ENCODE results near the gene EFEMP2.

The EFEMP2 gene

GRCh38 chr11:65885231-65885630 is 12.6 kb upstream of the EFEMP2 start:
- TF ChIP-seq Cebpa-rat (IDR thresholded peaks at IDR 0.05): no peak
- Histone ChIP-seq H3K27me3 (no peaks in the 10 kb centered on the region), H3K4me3 (no peak overlapping the region), H3K9me3 (replicated peaks in 1 of 11) (no peaks in the 10 kb centered on the region), H3K4me1 (peaks cover 72 to 83% (median 81%) of the 10 kb centered on the region in 10 experiments), H3K4me2 (peak overlapping the region; percentile 60 to 98 (median 95)), H3K36me3 (peaks cover 45 to 60% (median 50%) of the 10 kb centered on the region in 11 experiments), H3K9ac (peak overlapping the region in 9 of 11 experiments; percentile 12 to 97 (median 35); a peak in 14 of 22 replicates), H4K20me1 (peaks cover 0 to 58% (median 28%) of the 10 kb centered on the region in 11 experiments; a peak in 16 of 22 replicates), H3K27ac (no peak overlapping the region; a peak in 1 of 22 replicates)

- no peaks in the 10 kb centered on the region for H3K27me3 ChIP-seq
- H3K4me1 ChIP-seq: peaks cover 72 to 83% (median 81%) of the 10 kb centered on the region in 10 experiments
- H3K9ac ChIP-seq: peak overlapping the region in 8 of 11 experiments; percentile 12 to 97 (median 34); a peak in 11 of 22 replicates
- no peak overlapping the region; a peak in 1 of 22 replicates for H3K27ac ChIP-seq
- peak overlapping the region; percentile 60 to 98 (median 95) for H3K4me2 ChIP-seq
- H4K20me1 ChIP-seq: peaks cover 0 to 58% (median 28%) of the 10 kb centered on the region in 11 experiments; a peak in 16 of 22 replicates
- H3K9me3 ChIP-seq (replicated peaks in 1 of 11): no peaks in the 10 kb centered on the region
- TF ChIP-seq Cebpa-rat (IDR thresholded peaks at IDR 0.05): no peak
- H3K4me3 ChIP-seq: no peak overlapping the region; a peak in 1 of 20 replicates
- H3K36me3 ChIP-seq: peaks cover 45 to 60% (median 50%) of the 10 kb centered on the region in 11 experiments
Observed at GRCh38 chr11:65884716-65885092, 12.1 kb upstream of the EFEMP2 start.

- 0 out of 22 replicates have a peak overlapping the region, but pooled peaks of 1 of the 11 experiments have one; percentile 4 for H3K27ac ChIP-seq
- TF ChIP-seq Cebpa-rat (IDR thresholded peaks at IDR 0.05): no peak
- H3K36me3 ChIP-seq: peaks cover 45 to 60% (median 50%) of the 10 kb centered on the region in 11 experiments
- peak overlapping the region in 9 of 11 experiments; percentile 23 to 98 (median 79); a peak in 15 of 22 replicates for H3K4me2 ChIP-seq
- H3K4me1 ChIP-seq: peaks cover 68 to 83% (median 78%) of the 10 kb centered on the region in 10 experiments
- H3K9ac ChIP-seq: peak overlapping the region in 6 of 11 experiments; percentile 1 to 43 (median 22); a peak in 3 of 22 replicates
- no peaks in the 10 kb centered on the region for H3K27me3 ChIP-seq
- H4K20me1 ChIP-seq: peaks cover 0 to 58% (median 28%) of the 10 kb centered on the region in 11 experiments; a peak in 16 of 22 replicates
- H3K4me3 ChIP-seq: no peak overlapping the region
- H3K9me3 ChIP-seq (replicated peaks in 1 of 11): no peaks in the 10 kb centered on the region
Observed at GRCh38 chr11:65883786-65884715, 11.5 kb upstream of the EFEMP2 start.

GRCh38 chr11:65883058-65883761 is 10.6 kb upstream of the EFEMP2 start:
- H3K27ac ChIP-seq: no peak overlapping the region
- peaks cover 0 to 58% (median 28%) of the 10 kb centered on the region in 11 experiments; a peak in 16 of 22 replicates for H4K20me1 ChIP-seq
- no peak for TF ChIP-seq Cebpa-rat (IDR thresholded peaks at IDR 0.05)
- H3K9ac ChIP-seq: 0 out of 22 replicates have a peak overlapping the region, but pooled peaks of 1 of the 11 experiments have one; percentile 1
- peaks cover 45 to 60% (median 50%) of the 10 kb centered on the region in 11 experiments for H3K36me3 ChIP-seq
- H3K9me3 ChIP-seq (replicated peaks in 1 of 11): no peaks in the 10 kb centered on the region
- no peaks in the 10 kb centered on the region for H3K27me3 ChIP-seq
- H3K4me1 ChIP-seq: peaks cover 64 to 86% (median 81%) of the 10 kb centered on the region in 10 experiments
- H3K4me2 ChIP-seq: no peak overlapping the region
- H3K4me3 ChIP-seq: no peak overlapping the region

GRCh38 chr11:65882120-65883057 is 9.8 kb upstream of the EFEMP2 start:
- Histone ChIP-seq H3K4me1 (peaks cover 59 to 84% (median 77%) of the 10 kb centered on the region in 10 experiments), H3K27me3 (no peaks in the 10 kb centered on the region), H3K9me3 (replicated peaks in 1 of 11) (no peaks in the 10 kb centered on the region), H3K4me3 (no peak overlapping the region), H3K36me3 (peaks cover 45 to 60% (median 50%) of the 10 kb centered on the region in 11 experiments), H3K4me2 (peak overlapping the region; percentile 68 to 94 (median 88); a peak in 20 of 22 replicates), H4K20me1 (peaks cover 0 to 56% (median 28%) of the 10 kb centered on the region in 11 experiments; a peak in 15 of 22 replicates), H3K27ac (peak overlapping the region in 1 of 11 experiments; percentile 51; a peak in 2 of 22 replicates), H3K9ac (peak overlapping the region in 7 of 11 experiments; percentile 6 to 57 (median 49); a peak in 3 of 22 replicates)
- TF ChIP-seq Cebpa-rat (IDR thresholded peaks at IDR 0.05): no peak

- Histone ChIP-seq H3K27me3 (no peaks in the 10 kb centered on the region), H3K9me3 (replicated peaks in 1 of 11) (no peaks in the 10 kb centered on the region), H3K27ac (peak overlapping the region in 8 of 11 experiments; percentile 2 to 58 (median 34); a peak in 13 of 22 replicates), H3K4me3 (peak overlapping the region in 2 of 10 experiments; percentile 7 to 54; a peak in 1 of 20 replicates), H3K4me2 (peak overlapping the region; percentile 68 to 94 (median 88)), H4K20me1 (peaks cover 0 to 43% (median 22%) of the 10 kb centered on the region in 11 experiments; a peak in 15 of 22 replicates), H3K36me3 (peaks cover 35 to 46% (median 39%) of the 10 kb centered on the region in 11 experiments), H3K4me1 (peaks cover 45 to 81% (median 65%) of the 10 kb centered on the region in 10 experiments), H3K9ac (peak overlapping the region in 9 of 11 experiments; percentile 6 to 57 (median 38); a peak in 12 of 22 replicates)
- no peak for TF ChIP-seq Cebpa-rat (IDR thresholded peaks at IDR 0.05)
Observed at GRCh38 chr11:65880844-65881421, 8.3 kb upstream of the EFEMP2 start.

GRCh38 chr11:65880027-65880426 is 7.4 kb upstream of the EFEMP2 start:
- peaks cover 0 to 34% (median 15%) of the 10 kb centered on the region in 11 experiments; a peak in 15 of 22 replicates for H4K20me1 ChIP-seq
- peak overlapping the region in 5 of 11 experiments; percentile 13 to 48 (median 41); a peak in 7 of 22 replicates for H3K27ac ChIP-seq
- peak overlapping the region in 7 of 11 experiments; percentile 4 to 53 (median 15); a peak in 7 of 22 replicates for H3K9ac ChIP-seq
- H3K4me2 ChIP-seq: peak overlapping the region; percentile 55 to 94 (median 86)
- H3K9me3 ChIP-seq (replicated peaks in 1 of 11): no peaks in the 10 kb centered on the region
- TF ChIP-seq Cebpa-rat (IDR thresholded peaks at IDR 0.05): no peak
- peaks cover 26 to 37% (median 30%) of the 10 kb centered on the region in 11 experiments for H3K36me3 ChIP-seq
- H3K4me1 ChIP-seq: peaks cover 36 to 72% (median 56%) of the 10 kb centered on the region in 10 experiments
- H3K4me3 ChIP-seq: peak overlapping the region in 3 of 10 experiments; percentile 25 to 47 (median 36); a peak in 2 of 20 replicates
- H3K27me3 ChIP-seq: no peaks in the 10 kb centered on the region
